Breast epithelium (tissue), 4 donors: ENCODE measurements around the gene CSNK2A2. TPM values are rescaled to one million over a fixed set of nuclear protein-coding genes. Genes with fewer than 3 reads are reported as not detected.

Source experiments
- DNase-seq, 2 donors: peaks; one replicate each; pipeline ENCODE4 v3.0.0-alpha.2; 2019; ENCODE audit warnings: low spot score in 2 of 2
- H3K27ac ChIP-seq, 2 donors: fragments of 200-600 bp; sonication (generic) in 1 of 2; one replicate each; pipeline ENCODE4 v1.5.1; 2016 to 2019; ENCODE audit warnings: mild to moderate bottlenecking in 1 of 2
- H3K27me3 ChIP-seq, 2 donors: fragments of 200-600 bp; sonication (generic) in 1 of 2; one replicate each; pipeline versions ENCODE4 v1.5.1 to v1.6.0; 2017 to 2019; ENCODE audit warnings: control low read depth in 1 of 2, mild to moderate bottlenecking in 1 of 2
- H3K36me3 ChIP-seq: fragments of 200-600 bp; one replicate; pipeline ENCODE4 v1.5.1; 2019
- H3K4me1 ChIP-seq, 2 donors: fragments of 200-600 bp; sonication (generic); one replicate each; pipeline ENCODE4 v1.5.1; 2016 to 2019; ENCODE audit warnings: control low read depth in 1 of 2
- H3K4me3 ChIP-seq, 3 donors: fragments of 200-600 bp; sonication (generic); 1 replicate in 2 of 3; 2 replicates in 1 of 3; pipeline ENCODE4 v1.5.1; 2016 to 2019; ENCODE audit warnings: mild to moderate bottlenecking in 3 of 3, moderate library complexity in 2 of 3
- H3K9me3 ChIP-seq, 2 donors: fragments of 200-600 bp; sonication (generic) in 1 of 2; one replicate each; pipeline ENCODE4 v1.5.1; 2016 to 2019; ENCODE audit warnings: control low read depth in 1 of 2
- POLR2A ChIP-seq: fragments of 450-650 bp; IDR thresholded peaks from one replicate; pipeline ENCODE4 v1.6.1; 2016; ENCODE audit warnings: antibody characterized with exemption, mild to moderate bottlenecking, moderate library complexity
- POLR2AphosphoS5 ChIP-seq, 3 donors: sonication (generic); formaldehyde crosslinking; IDR thresholded peaks; one replicate each; pipeline ENCODE4 v1.6.1; 2017; ENCODE audit warnings: antibody characterized with exemption in 3 of 3
- intact Hi-C: fragments of 100-400 bp; cut with DNase I; formaldehyde crosslinking; loops from one replicate; pipeline ENCODE4 v1.15.1; 2023; ENCODE audit warnings: low total_unique reads
- total RNA-seq, 3 donors: library from RNA; depleted of rRNA; stranded (reverse); fragments of >200 nt; gene quantifications; one replicate each; pipeline ENCODE4 v1.1.0, GENCODE V29; 2016
- TF ChIP-seq, protein P1 (sequence below), 3 donors: fragments of 450-650 bp; IDR thresholded peaks; one replicate each; pipeline ENCODE4 v1.5.1; 2016 to 2017; ENCODE audit warnings: antibody characterized with exemption in 3 of 3, mild to moderate bottlenecking in 3 of 3, moderate library complexity in 3 of 3

The CSNK2A2 gene
- total RNA-seq, 3 donors from 2014 or later, result 25.6 to 47.7 (median 29.4) TPM

DNA sequence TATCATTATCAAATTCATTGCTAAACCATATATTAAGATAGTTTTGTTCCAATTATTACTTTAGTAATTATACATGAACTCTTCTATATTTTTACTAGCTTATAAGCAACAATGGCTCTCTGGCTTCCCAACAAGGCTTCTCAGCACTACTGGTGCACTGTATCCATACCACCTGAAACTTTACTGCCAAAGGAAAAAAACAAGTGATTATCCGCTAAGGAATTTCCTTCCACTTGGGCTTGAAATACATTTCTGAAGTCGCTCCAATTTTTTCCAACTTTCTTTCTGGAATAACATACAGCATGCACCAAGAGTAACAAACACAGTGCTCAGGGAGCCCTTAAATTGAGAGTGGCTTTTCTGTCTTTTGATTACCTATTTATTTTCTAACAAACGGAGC is 2.1 kb downstream of the CSNK2A2 start:
- TF ChIP-seq POLR2AphosphoS5 (IDR thresholded peaks at IDR 0.05) (no peak), POLR2A (no peak)
- TF ChIP-seq, protein P1, sequence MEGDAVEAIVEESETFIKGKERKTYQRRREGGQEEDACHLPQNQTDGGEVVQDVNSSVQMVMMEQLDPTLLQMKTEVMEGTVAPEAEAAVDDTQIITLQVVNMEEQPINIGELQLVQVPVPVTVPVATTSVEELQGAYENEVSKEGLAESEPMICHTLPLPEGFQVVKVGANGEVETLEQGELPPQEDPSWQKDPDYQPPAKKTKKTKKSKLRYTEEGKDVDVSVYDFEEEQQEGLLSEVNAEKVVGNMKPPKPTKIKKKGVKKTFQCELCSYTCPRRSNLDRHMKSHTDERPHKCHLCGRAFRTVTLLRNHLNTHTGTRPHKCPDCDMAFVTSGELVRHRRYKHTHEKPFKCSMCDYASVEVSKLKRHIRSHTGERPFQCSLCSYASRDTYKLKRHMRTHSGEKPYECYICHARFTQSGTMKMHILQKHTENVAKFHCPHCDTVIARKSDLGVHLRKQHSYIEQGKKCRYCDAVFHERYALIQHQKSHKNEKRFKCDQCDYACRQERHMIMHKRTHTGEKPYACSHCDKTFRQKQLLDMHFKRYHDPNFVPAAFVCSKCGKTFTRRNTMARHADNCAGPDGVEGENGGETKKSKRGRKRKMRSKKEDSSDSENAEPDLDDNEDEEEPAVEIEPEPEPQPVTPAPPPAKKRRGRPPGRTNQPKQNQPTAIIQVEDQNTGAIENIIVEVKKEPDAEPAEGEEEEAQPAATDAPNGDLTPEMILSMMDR (IDR thresholded peaks at IDR 0.05), result no peak
- no peaks in the 10 kb centered on the region for H3K9me3 ChIP-seq
- no peak for DNase-seq
- no peak overlapping the region for H3K4me3 ChIP-seq
- intact Hi-C loops, result no loop called here
- no peaks in the 10 kb centered on the region for H3K27me3 ChIP-seq
- H3K4me1 ChIP-seq, result peaks cover 7 to 9% of the 10 kb centered on the region in 2 donors
- no peaks in the 10 kb centered on the region for H3K36me3 ChIP-seq
- H3K27ac ChIP-seq, result no peak overlapping the region

DNA sequence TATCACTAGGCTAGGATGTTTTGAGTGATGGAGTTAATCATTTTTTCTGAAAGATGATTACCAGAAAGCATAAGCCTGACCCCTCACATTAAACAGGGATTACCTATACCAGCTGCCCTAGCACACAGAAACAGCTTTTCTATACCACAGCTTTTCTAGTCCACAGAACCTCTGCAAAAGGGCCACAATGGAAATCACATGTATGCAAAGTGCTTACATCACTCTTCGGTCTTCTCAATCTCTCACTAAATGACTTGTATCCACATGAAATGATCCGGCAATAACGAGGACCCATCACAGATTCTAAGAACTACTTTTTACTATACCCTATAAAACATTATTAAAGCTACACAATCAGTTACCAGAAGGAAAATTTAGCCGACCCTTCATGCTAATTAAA is 2.6 kb downstream of the CSNK2A2 start:
- Histone ChIP-seq H3K27me3 (no peaks in the 10 kb centered on the region), H3K9me3 (no peaks in the 10 kb centered on the region), H3K4me3 (no peak overlapping the region), H3K27ac (no peak overlapping the region), H3K4me1 (peaks cover 7 to 9% of the 10 kb centered on the region in 2 donors), H3K36me3 (no peaks in the 10 kb centered on the region)
- DNase-seq, result no peak
- TF ChIP-seq POLR2AphosphoS5 (IDR thresholded peaks at IDR 0.05) (no peak), POLR2A (no peak)
- TF ChIP-seq, protein P1 (IDR thresholded peaks at IDR 0.05), result no peak
- intact Hi-C loops, result no loop called here

DNA sequence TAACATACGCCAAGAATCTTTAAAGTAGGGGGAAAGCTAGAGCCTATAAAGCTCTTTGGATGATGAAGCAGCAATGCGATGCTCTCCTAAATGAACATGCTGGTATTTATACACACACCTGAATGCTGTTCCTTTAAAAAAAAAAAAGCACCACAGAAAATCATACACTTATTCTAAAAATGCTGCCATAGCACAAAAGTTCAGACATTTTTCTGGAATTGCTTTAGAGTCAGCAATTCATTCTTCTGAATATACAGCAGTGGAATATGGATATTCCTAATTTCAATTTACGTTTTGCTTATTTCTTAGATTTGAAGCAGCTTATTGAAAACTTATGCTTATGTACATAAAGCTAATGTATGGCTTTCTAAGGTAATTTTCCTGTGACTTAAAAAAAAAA is 3.1 kb downstream of the CSNK2A2 start:
- H3K4me1 ChIP-seq, result peaks cover 7 to 9% of the 10 kb centered on the region in 2 donors
- no peak for DNase-seq
- intact Hi-C loops, result no loop called here
- H3K27ac ChIP-seq, result no peak overlapping the region
- no peak overlapping the region for H3K4me3 ChIP-seq
- no peaks in the 10 kb centered on the region for H3K36me3 ChIP-seq
- no peaks in the 10 kb centered on the region for H3K9me3 ChIP-seq
- TF ChIP-seq, protein P1 (IDR thresholded peaks at IDR 0.05), result no peak
- no peak for TF ChIP-seq POLR2AphosphoS5 (IDR thresholded peaks at IDR 0.05)
- no peak for TF ChIP-seq POLR2A
- no peaks in the 10 kb centered on the region for H3K27me3 ChIP-seq

DNA sequence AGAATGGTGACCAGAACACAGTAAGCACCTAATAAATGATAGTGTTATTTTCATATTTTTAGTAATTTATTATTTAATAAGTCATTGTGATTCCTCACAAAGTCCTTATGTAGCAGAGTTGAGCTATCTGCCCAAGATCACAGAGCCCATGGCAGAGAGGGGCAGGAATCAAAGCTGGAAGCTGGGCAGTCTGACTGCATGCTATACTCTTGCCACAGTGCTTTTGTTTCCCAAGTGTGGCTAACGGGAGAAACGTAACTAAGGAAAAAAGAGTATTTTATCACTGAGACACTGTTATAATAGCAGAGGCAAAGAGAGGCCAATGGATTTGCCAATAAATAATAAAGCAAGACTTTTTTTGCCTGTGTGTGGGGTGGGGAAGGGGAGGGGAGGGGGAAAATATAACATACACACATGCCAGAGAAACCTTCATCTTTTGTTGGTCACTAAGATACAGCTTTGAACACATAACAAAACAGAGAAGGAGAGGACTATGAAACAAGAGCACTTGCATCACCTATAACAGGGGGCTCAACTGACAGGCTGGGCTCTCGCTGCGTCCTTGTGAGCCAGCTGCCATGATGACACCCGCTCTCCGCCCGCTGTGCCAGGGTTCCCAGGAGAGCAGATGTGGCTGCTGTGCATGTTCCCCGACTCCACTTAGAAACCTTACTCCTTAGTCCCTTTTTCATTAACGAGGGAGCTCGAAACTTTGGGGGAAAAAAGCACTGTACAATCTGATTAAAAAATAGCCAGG is 10.1 kb downstream of the CSNK2A2 start:
- H3K27me3 ChIP-seq, result no peaks in the 10 kb centered on the region
- TF ChIP-seq, protein P1 (IDR thresholded peaks at IDR 0.05), result no peak
- TF ChIP-seq POLR2AphosphoS5 (IDR thresholded peaks at IDR 0.05) (no peak), POLR2A (no peak)
- H3K4me3 ChIP-seq, result no peak overlapping the region
- no peak for DNase-seq
- no peaks in the 10 kb centered on the region for H3K4me1 ChIP-seq
- H3K27ac ChIP-seq, result no peak overlapping the region
- no peaks in the 10 kb centered on the region for H3K36me3 ChIP-seq
- no peaks in the 10 kb centered on the region for H3K9me3 ChIP-seq
- intact Hi-C loops, result no loop called here

DNA sequence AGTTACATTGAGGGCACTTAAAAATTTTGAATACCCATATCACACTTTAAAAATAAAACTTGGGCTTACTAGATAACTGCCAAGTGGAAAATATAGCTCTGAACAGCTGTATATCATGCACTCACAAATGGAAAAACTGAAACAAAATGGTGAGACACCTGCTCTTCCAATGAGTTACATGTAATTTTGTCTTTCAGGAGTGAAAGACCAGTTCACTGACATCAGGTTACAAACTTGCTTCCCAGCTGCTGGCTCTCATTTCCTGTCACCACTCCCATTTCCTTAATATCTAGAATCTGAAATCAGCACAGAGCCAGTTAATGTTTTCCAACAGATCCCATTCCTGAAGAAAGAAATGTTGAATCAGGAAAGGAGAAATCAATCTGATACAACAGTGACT is 10.8 kb downstream of the CSNK2A2 start:
- Histone ChIP-seq H3K27ac (no peak overlapping the region), H3K27me3 (no peaks in the 10 kb centered on the region), H3K9me3 (no peaks in the 10 kb centered on the region), H3K4me1 (no peaks in the 10 kb centered on the region), H3K4me3 (no peak overlapping the region), H3K36me3 (no peaks in the 10 kb centered on the region)
- intact Hi-C loops, result no loop called here
- DNase-seq, result no peak
- TF ChIP-seq POLR2A (no peak), POLR2AphosphoS5 (IDR thresholded peaks at IDR 0.05) (no peak)
- TF ChIP-seq, protein P1 (IDR thresholded peaks at IDR 0.05), result no peak
